Duodenal mucosa (tissue), 2 donors: Measurements from ENCODE around the gene NR4A3.

ENCODE experiments used
- H3K27ac ChIP-seq: one replicate; pipeline ENCODE4 v1.7.0; 2013; ENCODE audit warnings: low read depth, low read length
- H3K27me3 ChIP-seq, 2 donors: one replicate each; pipeline ENCODE4 v1.7.0; 2013; ENCODE audit warnings: low read length in 2 of 2, control low read depth in 1 of 2; ENCODE audit not compliant: insufficient read depth in 2 of 2, control insufficient read depth in 1 of 2
- H3K36me3 ChIP-seq, 2 donors: one replicate each; pipeline ENCODE4 v1.7.0; 2013; ENCODE audit warnings: low read length in 2 of 2, control low read depth in 1 of 2; ENCODE audit not compliant: insufficient read depth in 2 of 2, control insufficient read depth in 1 of 2
- H3K4me1 ChIP-seq, 2 donors: one replicate each; pipeline ENCODE4 v1.7.0; 2013; ENCODE audit warnings: low read length in 2 of 2, control low read depth in 1 of 2; ENCODE audit not compliant: insufficient read depth in 2 of 2, control insufficient read depth in 1 of 2
- H3K4me3 ChIP-seq, 2 donors: one replicate each; pipeline ENCODE4 v1.7.0; 2013; ENCODE audit warnings: low read length in 2 of 2, low read depth in 1 of 2
- H3K9ac ChIP-seq, 2 donors: one replicate each; pipeline ENCODE4 v1.7.0; 2013; ENCODE audit warnings: low read length in 2 of 2, low read depth in 1 of 2
- H3K9me3 ChIP-seq, 2 donors: one replicate each; pipeline ENCODE4 v1.7.0; 2013; ENCODE audit warnings: low read length in 2 of 2, control low read depth in 1 of 2; ENCODE audit not compliant: control insufficient read depth in 1 of 2

The NR4A3 gene

DNA sequence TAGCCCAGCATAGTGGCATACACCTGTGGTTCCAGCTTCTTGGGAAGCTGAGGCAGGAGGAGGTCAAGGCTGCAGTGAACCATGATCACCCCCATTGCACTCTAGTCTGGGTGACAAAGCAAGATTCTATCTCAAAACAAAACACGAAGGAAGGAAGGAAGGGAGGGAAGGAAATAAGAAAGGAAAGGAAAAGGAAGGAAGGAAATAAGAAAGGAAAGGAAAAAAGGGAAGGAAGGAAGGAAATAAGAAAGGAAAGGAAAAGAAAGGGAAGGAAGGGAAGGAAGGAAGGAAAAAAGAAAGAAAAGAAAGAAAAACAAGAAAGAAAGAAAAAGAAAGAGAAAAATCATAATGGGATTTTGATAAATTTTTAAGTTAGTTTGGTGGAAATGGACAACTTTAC lies 81.7 kb downstream of the NR4A3 start:
- Histone ChIP-seq H3K36me3 (no peaks in the 10 kb centered on the region), H3K9me3 (no peaks in the 10 kb centered on the region), H3K27ac (no peak overlapping the region), H3K4me1 (peaks cover 10 to 13% of the 10 kb centered on the region in 2 donors), H3K27me3 (no peaks in the 10 kb centered on the region), H3K4me3 (no peak overlapping the region), H3K9ac (no peak overlapping the region)

DNA sequence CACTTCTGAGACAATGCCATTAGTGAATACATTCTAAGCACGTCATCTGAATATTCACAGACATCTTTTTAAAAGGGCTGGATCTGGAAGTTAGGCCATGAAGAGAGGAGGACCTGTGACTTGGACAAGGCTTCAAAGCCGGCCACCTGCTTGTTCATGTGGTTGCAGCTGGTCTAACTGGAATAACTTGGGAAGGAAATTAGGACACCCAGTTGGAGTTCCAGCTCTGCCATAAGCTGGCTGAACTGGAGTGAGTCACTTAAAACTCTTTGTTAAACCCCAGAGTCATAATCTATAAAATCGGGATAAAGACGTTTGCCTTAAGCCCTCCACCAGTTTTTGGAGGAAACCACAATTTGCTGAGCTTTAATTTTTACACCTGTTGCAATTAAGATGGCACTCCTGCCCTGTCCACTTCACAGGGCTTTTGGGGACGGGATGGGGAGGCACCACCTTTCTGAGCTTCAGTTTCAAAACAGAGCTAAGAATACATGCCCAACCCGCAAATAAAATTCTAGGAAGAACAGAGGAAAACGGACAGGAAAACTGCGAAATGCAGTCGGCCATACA lies 84.2 kb downstream of the NR4A3 start:
- Histone ChIP-seq H3K4me1 (peaks cover 10 to 19% of the 10 kb centered on the region in 2 donors), H3K9ac (peak overlapping the region; percentile 81 to 87), H3K27ac (no peak overlapping the region)

DNA sequence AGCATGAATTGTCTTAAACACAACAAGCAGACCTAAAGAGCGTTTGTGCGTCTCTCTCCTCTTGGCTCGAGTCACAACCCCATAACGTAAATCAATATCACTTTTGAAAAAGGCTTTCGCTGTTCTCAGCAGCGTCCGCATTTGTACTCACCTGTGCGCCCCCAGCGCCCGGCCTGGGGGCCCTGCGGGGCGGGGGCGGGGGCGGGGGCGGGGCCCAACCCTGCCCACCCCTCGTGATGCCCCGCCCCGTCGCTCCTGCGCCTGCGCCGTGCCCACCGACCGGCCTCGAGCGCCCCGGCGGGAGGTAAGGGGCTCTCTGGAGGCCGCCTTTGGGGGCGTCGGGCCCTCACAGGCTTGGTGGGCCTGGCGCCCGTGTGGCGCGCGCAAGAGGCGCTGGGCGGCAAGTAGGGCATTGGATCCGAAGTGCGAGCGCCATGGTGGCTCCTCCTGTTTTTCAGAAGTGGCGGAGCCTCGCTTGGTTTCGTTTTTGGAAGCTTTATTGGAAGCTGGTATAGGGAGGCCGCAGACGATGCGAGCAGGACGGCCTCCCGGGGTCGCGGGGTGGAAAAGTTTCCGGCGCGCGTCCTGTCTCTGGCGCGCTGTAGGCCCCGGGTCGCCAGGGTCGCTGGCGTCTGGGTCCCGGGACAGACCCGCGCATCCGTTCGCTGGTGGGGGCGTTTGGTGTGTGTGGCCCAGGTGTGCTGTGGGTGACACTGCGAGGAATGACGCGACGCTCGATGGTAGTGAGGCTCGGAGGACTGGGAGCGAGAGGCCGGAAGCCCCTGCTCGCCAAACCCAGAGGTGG lies 84.9 kb downstream of the NR4A3 start, which contains the start of gene STX17:
TSS of gene STX17 (plus strand) at position 252 of the 805 bp plus-strand sequence. CDS start 8,586 bp downstream, outside the sequence.
- no peaks in the 10 kb centered on the region for H3K9me3 ChIP-seq
- peak within 1 kb of the TSS; percentile 90 for H3K27ac ChIP-seq
- peak within 1 kb of the TSS; percentile 87 to 94 for H3K9ac ChIP-seq
- H3K4me1 ChIP-seq = peaks cover 10 to 19% of the 10 kb centered on the region in 2 donors
- H3K36me3 ChIP-seq = no peaks in the 10 kb centered on the region
- H3K27me3 ChIP-seq = no peaks in the 10 kb centered on the region
- H3K4me3 ChIP-seq = peak within 1 kb of the TSS; percentile 95 to 98

More for the DNA sequence above, 84.2 kb downstream of the NR4A3 start:
- Histone ChIP-seq H3K9me3 (no peaks in the 10 kb centered on the region), H3K36me3 (no peaks in the 10 kb centered on the region), H3K4me3 (peak overlapping the region; percentile 95 to 98), H3K27me3 (no peaks in the 10 kb centered on the region)

DNA sequence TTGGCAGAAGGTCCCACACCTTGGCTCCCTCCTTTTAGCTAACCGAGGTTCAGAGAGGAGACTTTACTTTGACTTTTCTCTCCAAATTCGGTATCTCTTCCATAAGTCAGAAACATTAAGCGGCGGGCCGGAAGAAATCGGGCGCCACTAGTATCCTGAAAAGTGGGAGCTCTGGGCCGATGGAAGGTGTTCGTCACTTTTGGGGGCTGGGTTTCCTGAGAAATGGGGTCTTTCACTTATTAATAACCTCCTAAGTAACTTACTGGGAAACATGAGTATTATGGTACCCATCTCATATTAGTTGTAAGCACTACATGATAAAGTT lies 85.5 kb downstream of the NR4A3 start:
- Histone ChIP-seq H3K27me3 (no peaks in the 10 kb centered on the region), H3K4me1 (peaks cover 10 to 19% of the 10 kb centered on the region in 2 donors), H3K9ac (peak overlapping the region; percentile 87 to 94), H3K4me3 (peak overlapping the region; percentile 95 to 98), H3K36me3 (no peaks in the 10 kb centered on the region), H3K9me3 (no peaks in the 10 kb centered on the region), H3K27ac (peak overlapping the region; percentile 90)

DNA sequence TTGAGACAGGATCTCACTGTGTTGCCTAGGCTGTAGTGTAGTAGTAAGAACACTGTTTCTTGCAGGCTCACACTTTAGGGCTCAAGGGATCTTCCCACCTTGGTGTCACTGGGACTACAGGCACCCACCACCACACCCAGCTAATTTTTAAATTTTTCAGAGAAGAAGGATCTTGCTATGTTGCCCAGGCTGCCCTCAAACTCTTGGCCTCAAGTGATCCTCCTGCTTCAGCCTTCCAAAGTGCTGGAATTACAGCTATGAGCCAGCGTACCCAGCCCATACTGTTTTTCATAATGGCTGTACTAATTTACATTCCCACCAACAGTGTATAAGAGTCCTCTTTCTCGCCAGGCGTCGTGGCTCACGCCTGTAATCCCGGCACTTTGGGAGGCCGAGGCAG lies 89.9 kb downstream of the NR4A3 start:
- Histone ChIP-seq H3K27ac (no peak overlapping the region), H3K36me3 (peaks cover 5 to 6% of the 10 kb centered on the region in 2 donors), H3K4me1 (peaks cover 7 to 13% of the 10 kb centered on the region in 2 donors), H3K9me3 (no peaks in the 10 kb centered on the region), H3K4me3 (no peak overlapping the region), H3K9ac (no peak overlapping the region), H3K27me3 (no peaks in the 10 kb centered on the region)
